OCI-M2 (cell line): ENCODE measurements around the gene TRA2B.

Source experiments
- DNase-seq: peaks from one replicate; lab custom pipeline; 2025; ENCODE audit not compliant: unreplicated experiment; lab: John Stamatoyannopoulos, UW

Gene TRA2B

DNA sequence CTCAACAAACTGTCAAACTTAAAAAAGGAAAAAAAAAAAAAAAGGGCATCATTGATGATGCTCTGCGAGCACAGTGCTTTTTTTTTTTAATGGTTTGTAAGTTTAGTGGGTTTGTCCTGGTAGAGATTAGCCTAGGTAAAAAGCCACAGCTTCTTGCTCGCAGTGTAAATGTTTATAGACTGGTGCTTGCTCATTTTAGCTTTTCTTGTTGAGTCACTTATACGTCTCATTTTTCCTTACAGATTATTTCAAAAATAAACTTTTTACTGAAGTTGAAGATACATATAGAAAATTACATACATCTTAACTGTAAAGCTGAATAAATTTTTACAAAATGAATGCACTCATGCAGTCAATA is 16.5 kb upstream of the TRA2B start:
- no peak for DNase-seq

GRCh38 chr3:185950728-185951127 is 12.9 kb upstream of the TRA2B start:
- no peak for DNase-seq

GRCh38 chr3:185949515-185949914 is 11.7 kb upstream of the TRA2B start:
- no peak for DNase-seq

GRCh38 chr3:185948292-185948691 is 10.5 kb upstream of the TRA2B start:
- DNase-seq, result no peak

GRCh38 chr3:185943760-185944106 is 5.9 kb upstream of the TRA2B start:
- no peak for DNase-seq

DNA sequence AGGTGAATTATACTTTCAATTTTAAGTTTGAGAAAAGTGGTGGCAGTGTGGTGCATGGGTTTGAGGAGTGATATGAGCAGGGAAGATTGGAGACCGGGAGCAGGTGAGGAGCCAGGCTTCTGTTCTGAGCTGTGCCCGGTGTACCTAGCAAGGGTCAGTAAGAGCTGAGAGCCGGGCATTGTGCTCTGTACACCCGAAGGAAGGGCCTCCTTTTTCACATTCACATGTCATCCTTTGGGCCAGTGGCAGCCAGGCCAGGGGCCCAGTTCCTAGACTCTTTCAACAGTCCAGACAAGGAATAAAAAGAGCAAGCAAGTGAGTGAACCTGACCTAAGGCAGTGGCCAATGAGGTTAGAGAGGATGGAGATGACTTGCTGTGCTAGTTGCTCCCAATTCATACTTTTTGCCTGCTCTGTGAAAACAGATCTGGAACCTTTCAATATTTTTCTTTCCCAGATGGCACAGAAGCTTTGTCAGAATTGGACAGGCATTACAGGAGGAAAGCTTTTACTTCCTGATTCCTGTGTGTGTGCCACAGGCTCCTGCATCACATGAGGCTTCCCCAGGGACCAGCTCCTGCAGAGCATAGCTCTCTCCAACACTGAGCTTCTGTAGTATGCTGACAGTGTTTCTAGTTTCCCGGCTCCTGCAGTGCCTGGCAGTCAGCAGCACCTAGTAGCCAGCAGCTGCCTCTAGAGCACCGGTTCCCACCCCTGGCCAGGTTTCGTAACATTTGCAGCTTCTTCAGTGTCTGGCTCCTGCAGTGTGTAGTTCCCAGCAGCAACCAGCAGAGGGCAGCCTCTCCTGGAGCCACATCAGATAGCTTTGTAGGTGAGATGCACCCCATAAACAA is 5.3 kb upstream of the TRA2B start:
- DNase-seq, result no peak

DNA sequence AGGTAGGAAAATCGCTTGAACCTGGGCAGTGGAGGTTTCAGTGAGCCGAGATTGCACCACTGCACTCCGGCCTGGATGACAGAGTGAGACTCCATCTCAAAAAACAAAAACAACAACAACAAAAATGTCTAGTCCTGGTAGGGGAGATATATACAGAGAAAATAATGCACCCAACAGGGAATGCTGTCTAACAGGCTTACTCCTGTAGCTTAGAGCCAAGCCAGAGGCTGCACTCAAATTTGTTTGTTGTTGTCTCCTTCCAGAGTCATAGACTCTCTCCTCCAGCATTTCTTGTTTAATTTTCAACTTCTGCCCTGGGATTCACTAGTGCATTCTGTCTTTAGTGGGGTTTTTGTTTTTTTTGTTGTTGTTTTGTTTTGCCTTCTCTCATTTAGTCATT is 4.6 kb upstream of the TRA2B start:
- DNase-seq, result no peak

DNA sequence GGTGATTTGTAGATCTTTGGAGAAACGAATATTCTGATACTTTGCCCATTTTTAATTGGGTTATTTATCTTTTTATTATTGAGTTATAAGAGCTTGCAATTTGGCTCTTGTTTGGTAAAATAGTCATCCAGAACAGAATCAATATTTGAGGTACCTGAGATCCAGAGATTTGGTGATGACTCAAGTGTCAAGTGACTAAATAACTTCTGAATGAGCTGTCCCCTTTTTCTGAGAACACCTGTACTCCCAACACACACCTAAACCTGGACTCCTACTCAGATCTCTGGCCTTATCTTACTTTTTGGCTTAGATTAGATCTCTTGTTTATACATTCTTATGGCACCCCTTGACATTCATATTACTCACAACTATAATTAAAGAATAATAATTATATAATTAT is 3.1 kb upstream of the TRA2B start:
- no peak for DNase-seq

DNA sequence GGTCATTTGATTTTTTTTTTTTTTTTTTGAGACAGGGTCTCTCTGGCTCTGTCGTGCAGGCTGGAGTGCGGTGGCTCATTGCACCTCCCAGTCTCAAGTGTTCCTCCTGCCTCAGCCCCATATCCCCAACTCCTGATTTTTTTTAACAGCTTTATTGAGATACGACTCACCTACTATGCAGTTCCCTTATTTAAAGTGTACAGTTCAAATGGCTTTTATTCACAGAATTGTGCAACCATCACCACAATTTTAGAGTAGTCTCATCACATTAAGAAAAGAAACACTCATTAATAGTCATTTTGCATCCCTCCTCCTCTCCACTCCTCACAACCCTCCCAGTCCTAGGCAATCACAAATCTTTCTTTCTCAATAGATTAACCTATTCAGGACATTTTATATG is 1.9 kb upstream of the TRA2B start:
- no peak for DNase-seq

DNA sequence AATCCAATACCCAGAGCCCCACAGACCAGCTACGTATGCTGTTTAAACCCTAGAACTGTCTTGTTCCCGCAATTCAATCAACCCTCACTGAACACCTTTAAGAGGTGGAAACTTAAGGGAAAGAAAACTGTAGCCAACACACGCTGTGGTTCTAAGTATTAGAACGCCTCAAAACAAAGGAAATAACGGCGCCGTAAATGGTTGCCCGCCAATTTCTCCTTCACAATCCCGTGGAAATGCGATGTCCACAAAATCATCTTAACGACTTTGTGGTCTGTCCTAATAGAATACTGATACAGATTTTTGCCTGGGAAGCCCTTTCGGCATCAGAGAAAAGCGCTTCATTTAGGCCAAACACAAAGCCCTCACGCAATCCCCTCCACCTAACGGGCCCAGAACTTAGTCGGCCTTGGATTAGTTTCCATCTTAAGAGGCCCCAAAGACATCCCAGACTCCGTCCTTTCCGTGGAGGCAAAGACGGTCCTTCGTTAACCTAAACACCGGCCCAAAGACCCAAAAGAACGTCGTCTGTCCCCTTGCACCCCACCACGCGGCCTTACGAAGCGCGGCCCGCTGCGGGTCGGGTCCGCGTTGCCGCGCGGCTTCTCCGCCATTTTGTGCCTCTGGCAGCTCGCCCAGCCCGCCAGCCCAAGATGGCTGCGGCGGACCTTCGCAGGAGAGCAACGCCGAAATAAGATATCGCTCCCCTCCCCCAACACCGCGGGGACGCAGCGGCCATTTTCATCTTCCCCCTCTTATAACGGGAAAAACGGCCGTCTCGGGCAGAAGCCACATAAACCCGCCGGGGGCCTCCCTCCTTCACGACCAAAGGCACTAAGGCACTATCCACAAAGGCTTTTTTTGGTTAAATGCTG is 763 bp downstream of the TRA2B start:
- DNase-seq, result peak; percentile 21

DNA sequence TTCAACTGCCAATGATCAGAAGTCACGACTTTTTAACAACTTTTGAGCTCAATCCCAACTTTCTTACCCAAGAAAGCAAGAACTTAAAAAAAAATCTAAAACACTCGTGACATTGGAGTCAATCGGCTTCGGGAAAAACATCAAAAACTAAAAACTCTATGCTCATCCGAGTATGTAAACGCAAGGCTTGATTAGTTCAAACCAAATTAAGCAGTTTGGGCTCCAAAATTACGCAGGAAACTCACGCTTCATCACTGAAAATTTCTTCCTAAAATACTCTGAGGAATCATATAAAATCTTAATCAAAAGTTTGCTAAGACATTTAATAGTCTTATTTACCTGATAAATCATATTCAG is 1.6 kb downstream of the TRA2B start:
- DNase-seq, result no peak

- no peak for DNase-seq
Measured at GRCh38 chr3:185935465-185936272, 2.1 kb downstream of the TRA2B start.

GRCh38 chr3:185934767-185935464 is 2.9 kb downstream of the TRA2B start:
- DNase-seq, result no peak

DNA sequence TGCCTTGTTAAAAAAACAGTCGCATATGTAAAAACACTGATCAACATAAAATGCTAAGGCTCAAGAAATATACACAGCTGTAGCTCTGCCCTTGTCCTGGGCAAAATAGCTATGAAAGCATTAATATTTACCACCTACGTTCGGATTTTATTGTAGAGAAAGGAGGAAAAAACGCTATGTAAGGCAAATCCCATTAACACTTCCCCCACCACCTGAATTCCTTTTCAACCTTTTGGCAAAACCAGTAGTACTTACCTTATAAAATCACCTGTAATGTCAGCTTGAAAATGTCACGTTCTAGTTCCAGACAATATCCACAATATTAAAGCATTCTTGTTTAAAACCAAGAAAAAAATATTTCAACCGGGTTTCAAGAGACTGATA is 3.6 kb downstream of the TRA2B start:
- DNase-seq, result no peak

- DNase-seq, result no peak
Measured at GRCh38 chr3:185933374-185934173, 4.2 kb downstream of the TRA2B start.

DNA sequence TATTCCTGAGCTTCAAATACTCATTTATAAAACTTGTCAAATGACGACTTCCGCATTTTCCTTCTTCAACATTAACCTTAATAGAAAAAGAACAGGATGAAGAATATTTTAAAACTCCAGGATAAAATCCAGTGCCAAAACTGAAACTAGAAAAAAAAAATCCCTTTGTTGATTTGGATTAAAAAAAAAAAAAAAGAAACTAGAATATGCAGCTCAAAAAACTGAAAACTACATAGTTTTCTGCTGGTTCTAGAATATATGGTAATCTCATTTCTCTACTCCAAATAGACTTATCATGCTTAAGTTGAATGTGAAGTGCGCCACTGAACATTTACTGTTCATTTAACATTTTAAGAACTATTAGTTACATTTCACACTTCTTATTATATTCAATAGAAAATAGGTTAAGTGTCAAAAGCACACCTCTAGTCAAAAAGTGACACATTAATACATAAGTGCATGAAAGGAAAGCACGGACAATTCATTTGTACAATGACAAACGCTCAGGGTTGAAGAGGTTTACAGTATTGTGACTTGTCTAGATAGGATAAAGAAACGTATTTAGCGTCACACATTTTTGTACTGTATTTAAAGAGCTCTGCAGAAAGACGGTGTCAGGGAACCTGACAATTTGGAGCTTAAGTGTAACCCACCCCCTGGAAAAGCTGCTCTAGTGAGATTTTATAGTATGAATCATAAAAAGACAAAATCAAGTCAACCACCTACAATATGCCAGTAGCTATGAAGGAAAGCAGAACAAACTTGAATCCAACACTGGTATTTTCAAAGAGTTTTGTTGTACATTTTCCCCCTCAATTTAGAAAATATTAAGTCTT is 5.8 kb downstream of the TRA2B start:
- no peak for DNase-seq

GRCh38 chr3:185930393-185931107 is 7.3 kb downstream of the TRA2B start:
- no peak for DNase-seq

DNA sequence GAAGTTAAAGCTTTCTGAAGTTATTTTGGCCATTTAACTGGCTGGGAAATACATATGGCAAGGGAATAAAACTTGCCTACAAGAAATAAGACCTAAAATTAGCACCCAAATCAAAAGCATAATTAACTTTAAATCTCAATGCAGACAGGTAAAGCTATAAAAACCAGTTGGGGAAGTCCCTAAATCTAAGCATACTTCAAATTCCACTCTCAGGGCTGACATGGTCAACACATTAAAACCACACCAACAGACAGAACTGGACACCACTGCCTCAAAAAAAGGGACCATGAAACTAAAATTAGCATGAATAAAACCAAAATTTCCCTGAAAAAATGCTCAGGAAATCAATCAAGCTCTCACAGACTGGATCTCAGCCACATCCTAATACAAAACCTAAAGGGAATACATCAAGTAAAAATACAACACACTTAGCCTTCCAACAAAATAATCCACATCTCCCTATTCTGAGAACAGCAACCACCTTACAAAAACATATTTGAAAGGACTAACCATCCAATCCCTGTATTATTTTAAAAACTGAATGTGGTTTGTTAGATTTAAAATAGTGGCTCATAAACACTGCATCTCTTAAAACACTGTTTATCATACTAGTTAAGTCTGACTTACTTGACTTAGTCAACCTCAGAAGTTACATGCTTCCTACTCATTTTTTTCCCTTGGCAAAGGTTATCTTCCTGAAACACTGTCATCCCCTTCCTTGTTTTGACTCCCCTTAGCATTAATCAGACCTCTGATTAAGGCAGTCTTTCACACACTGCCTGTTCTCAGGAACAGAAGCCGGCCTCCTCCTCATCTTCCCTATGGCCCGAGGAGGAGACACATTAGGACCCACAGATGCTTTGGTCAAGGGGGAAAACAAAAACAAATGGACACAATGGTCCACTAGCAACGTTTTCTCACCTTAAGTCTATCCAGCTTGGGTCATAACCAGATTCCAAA is 8.3 kb downstream of the TRA2B start:
- DNase-seq, result no peak
